Activated gamma-delta T cell treated with Interleukin-2 at 50 U/mL for 16 hours (primary cell): ENCODE measurements around the gene PIK3CD.
A peak's percentile ranks its signal among the peaks of the same experiment; 100 is the strongest.
"Not testable (repeated sequence)": the region's sequence is repeated elsewhere in the genome, so short reads cannot be mapped to it uniquely, and the experiment has no call there.

Experiments used
- DNase-seq: peaks from one replicate; pipeline ENCODE4 v3.0.0-alpha.2; 2020

Gene PIK3CD

GRCh38 chr1:9624081-9624480 is 27.4 kb upstream of the PIK3CD start:
- DNase-seq: no peak

- not testable (repeated sequence) for DNase-seq
Measured at GRCh38 chr1:9625030-9625429, 26.5 kb upstream of the PIK3CD start.

GRCh38 chr1:9626201-9626608 is 25.3 kb upstream of the PIK3CD start:
- DNase-seq: no peak

- DNase-seq: peak; percentile 75
Measured at GRCh38 chr1:9628541-9629444, 22.7 kb upstream of the PIK3CD start.

DNA sequence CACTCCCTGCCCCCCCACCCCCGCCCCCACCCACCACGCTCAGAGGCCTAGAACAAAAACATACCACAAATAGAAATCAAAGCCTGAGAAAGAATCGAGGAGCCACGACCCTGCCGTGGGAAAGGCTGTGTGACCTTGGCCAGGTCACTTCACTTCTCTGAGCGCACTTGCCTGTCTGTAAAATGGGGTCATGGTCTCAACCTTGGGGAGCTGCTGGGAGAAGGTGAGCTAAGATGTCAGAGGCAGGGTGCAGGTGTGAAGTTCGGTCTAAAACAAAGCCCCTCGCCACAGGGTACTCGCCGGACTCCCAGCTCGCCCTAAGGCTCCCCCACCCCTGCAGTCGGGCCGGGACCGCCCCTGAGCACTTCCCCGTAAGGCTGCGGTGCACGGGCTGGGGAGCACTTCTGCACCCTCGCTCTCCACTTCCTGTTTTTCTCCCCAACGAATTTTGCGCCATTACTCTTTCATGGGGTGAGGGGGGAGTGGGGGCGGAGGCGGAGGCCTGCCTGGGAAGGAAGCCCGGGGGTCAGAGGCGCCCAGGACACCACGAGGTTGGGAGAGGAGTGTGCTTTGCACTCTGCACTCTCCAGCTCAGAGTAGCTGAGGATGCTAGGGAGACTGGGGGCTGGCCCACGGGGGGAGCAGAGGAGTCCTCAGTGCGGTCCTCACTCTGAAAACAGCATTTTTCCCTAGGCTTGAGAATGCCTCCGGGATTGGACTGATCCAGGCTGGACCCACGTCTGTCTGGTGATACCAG is 21.9 kb upstream of the PIK3CD start:
- peak; percentile 79 for DNase-seq

DNA sequence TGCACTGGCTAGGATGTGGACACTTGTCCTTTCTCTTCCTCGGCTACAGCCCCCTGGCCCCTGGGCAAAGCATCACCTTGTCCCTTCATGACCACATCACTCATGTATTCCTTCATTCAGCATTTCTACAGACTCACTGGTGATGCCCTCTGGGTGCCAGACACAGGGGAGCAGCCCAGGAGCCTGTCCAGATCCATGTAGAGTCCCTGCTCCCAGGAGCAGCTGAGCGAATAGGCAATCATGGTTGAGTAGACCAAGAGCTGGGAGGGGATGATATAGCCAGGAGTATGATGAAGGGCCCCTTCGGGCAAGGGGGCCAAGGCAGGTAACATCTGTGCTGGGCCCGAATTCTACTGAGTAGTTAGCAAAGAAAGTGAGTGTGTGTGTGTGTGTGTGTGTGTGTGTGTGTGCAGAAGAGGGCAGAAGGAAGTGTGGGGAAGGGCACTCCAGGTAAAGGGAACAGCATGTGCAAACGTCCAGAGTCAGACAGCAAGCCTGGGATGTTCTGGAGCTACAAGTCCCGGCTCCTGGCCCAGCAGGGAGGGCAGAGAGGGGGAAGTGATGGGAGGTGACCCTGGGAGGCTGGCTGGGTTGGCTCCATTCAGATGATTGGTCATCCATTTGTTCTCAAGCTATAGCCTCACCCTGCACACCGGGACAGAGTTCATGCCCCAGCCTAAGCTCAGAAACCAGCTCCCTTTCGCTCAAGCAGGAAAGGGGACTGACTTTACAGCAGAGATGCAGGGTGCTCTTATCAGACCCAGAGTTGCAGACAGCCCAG is 21.0 kb upstream of the PIK3CD start:
- DNase-seq: no peak

DNA sequence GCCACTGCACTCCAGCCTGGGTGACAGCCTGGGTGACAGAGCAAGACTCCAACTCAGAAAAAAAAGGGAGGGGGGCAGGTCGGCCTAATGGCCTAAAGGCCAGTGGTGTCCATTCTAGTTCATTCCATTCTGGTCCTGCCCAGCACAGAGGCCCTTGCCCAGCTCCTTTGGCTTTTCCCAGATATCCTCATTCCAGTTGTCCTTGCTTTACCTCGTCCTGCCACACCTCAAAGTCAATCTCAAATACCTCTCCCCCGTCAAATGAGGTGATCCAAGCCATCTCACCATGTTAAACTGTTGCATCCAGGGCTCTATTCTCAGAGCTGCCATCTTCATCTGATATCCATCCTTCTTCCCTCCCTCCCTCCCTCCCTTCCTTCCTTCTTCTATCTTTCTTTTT is 19.9 kb upstream of the PIK3CD start:
- no peak for DNase-seq

- no peak for DNase-seq
Measured at GRCh38 chr1:9633493-9633892, 18.0 kb upstream of the PIK3CD start.

- DNase-seq: no peak
Measured at GRCh38 chr1:9634582-9634981, 16.9 kb upstream of the PIK3CD start.

DNA sequence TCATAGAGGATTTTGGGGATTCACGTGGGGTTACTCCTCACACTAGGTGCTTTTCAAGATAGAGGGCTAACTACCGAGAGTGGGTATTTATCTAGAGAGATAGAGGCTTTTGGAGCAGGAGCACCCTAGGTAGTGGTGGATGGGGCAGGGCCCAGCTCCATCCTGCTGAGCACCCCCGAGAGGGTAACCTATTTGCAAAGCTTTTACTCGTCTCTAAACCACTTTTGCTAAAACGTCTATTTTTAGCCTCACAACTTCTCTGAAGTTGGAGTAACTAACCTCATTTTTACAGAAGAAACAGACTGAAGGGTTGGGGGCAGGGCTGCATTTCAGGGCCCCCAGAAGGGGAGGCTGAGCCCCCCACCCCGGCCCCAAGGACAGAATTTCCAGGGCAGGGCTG is 12.3 kb upstream of the PIK3CD start:
- DNase-seq: no peak

DNA sequence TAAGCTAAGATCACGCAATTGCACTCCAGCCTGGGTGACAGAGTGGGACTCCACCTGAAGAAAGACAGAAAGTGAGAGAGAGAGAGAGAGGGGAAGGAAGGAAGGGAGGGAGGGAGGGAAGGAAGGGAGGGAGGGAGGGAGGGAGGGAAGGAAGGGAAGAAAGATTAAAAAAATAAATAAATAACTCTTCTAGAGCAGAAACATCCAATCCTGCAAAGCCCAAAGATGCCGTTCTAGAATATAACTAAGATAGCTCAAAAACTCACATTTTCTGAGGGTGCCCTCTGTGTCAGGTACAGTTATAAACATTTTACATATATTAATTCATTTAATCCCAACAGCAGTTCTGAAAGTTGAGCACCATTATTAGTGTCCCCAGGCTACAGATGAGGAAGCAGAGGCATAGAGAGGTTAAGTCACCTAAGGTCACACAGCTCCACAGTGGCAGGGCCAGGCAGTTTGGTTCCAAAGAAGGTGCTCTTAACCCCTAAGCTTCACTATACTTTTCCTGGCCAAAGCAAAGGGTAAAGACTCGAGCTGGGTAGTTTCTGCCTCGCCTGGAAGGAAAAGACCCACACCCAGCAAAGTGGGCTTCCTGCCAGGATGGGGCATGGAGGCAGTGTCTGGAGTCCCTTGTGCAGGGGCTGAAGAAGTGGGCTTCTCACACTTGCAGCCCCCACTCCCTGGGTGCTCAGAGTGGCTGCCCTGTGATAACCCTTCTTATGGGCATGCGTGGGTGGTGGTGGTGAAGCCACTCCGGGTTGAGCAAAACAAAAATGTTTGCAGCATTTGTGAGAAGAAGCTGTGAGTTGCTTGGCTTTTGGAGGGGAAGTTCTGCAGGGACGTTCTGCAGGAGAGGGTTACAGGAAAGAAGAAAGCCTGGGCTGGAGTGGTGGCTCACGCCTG is 7.9 kb upstream of the PIK3CD start:
- no peak for DNase-seq

DNA sequence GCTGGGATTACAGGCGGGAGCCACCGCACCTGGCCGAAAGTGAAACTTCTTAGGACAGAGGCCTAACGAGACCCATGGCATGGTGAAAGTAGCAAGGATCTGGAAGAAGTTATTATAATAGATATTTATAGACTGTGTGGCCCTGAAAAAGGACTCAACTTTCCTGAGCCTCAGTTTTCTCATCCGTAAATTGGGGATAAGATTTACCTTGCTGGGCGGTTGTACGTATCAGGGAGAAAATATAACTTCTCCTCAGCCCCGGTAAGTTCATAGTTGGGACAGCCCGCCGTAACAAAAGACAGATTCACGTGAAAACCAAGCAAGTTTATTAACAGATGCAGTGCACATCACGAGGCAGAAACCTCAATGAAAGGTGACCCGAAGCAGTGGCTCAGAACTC is 5.5 kb upstream of the PIK3CD start:
- DNase-seq: no peak

DNA sequence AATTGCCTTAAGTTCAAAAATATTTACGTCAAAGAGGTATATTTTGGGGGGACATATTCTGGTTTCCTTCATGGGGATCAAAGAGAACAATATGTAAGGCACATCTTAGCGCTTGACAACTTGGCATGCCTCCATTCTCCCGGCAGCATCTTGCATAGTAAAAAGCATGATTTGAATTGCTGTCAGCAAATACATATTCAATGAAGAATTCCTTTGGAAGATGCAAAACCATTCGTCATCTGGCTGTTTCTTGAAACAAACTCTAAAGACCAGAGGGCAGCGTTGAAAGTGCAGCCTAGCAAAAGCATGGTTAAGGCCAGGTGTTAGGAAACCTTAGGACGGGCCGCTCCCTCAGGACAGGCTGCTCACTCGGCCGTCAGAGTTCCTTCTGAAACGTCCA is 3.4 kb upstream of the PIK3CD start:
- DNase-seq: no peak

GRCh38 chr1:9649769-9650168 is 1.8 kb upstream of the PIK3CD start:
- no peak for DNase-seq

DNA sequence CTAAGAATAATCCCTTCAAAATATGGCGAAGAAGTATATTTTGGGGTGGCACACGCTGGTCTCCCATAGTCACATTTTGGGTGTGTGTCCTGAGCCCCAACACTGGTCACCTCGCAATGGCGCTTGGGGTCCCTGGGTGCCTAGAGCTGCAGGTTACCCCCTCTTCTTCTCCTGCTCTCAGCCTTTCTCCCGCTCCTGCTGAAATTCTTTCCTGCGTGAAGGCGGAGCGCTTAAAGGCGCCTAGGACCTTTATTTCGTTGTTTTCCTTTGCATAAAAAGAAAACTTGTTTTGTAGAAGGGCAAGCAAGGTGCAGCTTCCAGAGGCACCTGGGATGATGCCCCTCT is 339 bp upstream of the PIK3CD start:
- no peak for DNase-seq

- DNase-seq: peak; percentile 80
Measured at GRCh38 chr1:9652379-9653209, 1.1 kb downstream of the PIK3CD start.

DNA sequence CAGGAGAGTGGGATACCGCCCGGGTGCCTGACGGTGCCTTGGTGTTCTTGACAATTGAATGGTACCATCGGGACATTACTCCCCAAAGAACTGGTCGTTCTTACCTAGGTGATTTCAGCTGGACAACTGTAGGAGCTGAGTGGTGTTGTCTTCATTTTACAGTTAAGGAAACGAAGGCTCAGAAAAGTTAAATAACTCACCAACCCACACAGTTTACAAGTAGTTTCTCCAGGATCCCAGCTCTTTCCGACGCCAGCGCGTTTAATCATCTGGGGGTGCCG is 1.6 kb downstream of the PIK3CD start:
- DNase-seq: no peak

DNA sequence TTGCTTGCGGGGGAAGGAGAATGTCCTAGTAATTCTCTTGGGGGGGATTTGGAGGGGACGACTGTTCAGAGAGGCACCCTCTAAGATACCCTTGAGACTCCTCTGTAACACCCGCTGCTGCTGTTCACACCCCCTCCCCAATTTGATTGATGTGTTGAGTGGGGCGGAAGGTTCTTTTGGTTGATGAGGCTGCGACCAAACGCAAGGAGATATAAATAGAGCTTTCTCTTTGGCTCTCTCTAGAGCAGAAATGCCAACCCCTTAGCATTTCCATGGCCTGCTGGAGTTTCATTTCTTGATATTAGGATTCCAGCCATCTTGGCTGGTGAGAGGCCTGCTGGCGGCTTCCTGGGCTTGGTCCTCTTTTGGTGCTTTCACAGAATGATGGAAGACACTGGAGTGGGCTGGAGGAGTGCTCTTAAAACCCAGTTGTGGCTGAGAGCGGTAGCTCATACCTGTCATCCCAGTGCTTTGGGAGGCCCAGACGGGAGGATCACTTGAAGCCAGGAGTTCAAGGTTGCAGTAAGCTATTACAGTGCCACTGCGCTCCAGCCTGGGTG is 2.0 kb downstream of the PIK3CD start:
- peak; percentile 26 for DNase-seq

- DNase-seq: peak; percentile 15
Measured at GRCh38 chr1:9654051-9654833, 2.7 kb downstream of the PIK3CD start.
